SKM-1 treated with dmso at 0.1 percent for 144 hours (cell line): ENCODE data around the gene KIF9.
"Not testable (repeated sequence)": the region's sequence is repeated elsewhere in the genome, so short reads cannot be mapped to it uniquely, and the experiment has no call there.

ENCODE experiments used
- DNase-seq: peaks from one replicate; lab custom pipeline; 2025; ENCODE audit not compliant: unreplicated experiment; lab: John Stamatoyannopoulos, UW

Gene KIF9

DNA sequence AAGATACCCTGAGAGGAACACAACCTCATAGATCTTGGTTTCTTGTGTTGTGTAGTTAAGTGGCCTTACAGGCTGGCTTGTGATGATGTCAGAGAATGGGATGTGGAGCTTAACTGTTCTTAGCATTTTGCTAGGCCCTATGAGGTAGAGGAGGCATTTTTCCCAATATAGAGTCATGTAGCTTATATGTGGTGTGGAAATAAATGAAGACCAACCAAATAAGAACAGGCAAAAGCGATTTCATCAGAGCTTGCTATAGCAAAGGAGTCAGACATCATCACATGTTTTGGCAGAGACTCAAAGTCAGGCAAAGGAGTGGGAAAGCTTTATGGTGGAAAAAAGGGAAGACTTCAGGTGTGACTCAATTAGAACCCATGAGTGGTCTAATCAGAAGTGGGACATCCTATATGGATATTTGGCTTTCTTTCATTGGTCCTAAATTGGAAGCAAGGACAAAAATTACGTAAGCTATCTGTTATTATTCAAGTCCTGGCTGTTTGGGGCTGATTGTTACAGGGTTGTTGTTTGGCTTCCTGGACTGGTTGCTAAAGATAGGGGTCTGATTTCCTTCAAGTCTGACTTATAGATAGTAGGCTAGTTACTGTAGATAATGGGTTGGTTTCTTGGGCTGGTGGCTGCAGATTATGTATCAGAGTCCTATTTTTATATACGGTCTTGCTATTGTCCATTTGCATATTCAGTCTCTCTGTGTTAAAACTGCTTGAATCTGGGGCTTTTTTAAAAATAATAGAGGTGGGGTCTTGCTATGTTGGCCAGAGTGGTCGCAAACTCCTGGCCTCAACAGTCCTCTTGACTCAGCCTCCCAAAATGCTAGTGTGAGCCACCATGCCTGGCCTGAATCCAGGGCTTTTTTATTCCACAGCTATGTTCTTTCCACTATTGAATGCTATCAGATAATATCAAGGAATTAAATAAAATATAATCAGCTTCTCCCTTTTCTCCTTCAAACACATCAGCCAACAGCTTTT is 88.4 kb downstream of the KIF9 start:
- DNase-seq: no peak

DNA sequence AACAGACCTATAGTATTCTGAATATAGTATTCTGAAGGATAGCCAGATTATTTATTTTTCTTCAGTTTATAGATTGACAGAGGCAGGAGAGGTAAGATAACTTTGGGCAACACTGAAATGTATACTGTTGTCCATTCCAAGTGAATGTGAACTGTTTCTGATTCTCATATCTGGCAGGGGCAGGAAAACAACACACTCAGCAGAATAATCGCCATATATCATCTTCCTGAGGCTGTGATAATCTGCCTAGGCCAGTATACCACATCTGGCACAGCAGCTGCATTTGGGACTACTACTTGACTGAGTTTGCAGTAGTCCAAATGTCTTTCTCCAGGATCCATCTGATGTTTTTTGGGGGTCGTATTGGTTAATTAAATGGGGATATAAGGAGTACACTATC is 96.3 kb downstream of the KIF9 start:
- no peak for DNase-seq

DNA sequence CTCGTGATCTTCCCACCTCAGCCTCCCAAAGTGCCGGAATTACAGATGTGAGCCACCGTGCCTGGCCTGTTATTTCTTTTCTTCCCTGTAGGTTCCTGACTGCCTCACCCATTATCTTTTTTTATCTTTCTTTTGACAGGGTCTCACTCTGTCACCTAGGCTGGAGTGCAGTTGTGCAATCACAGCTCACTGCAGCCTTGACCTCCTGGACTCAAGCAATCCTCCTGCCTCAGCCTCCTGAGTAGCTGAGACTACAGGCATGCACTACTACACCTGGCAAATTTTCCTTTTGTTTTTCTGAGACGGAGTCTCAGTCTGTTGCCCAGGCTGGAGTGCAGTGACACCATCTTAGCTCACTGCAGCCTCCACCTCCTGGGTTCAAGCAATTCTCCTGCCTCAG is 100.9 kb downstream of the KIF9 start:
- DNase-seq: not testable (repeated sequence)

DNA sequence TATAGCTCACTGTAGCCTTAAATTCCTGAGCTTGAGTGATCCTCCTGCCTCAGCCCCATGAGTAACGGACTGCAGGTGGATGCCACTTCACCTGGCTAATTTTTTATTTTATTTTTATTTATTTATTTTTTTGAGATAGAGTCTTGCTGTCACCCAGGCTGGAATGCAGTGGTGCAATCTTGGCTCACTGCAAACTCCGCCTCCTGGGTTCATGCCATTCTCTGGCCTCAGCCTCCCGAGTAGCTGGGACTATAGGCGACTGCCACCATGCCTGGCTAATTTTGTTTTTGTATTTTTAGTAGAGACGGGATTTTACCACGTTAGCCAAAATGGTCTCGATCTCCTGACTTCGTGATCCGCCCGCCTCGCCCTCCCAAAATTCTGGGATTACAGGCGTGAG is 102.6 kb downstream of the KIF9 start:
- DNase-seq: not testable (repeated sequence)
